IPS-15b (cell line): ENCODE results near the gene STOM.

ENCODE experiments used
- H3K27me3 ChIP-seq: one replicate; pipeline ENCODE4 v1.6.1; 2013; ENCODE audit warnings: low read length; ENCODE audit not compliant: control insufficient read depth, insufficient read depth
- H3K36me3 ChIP-seq: one replicate; pipeline ENCODE4 v1.6.1; 2013; ENCODE audit warnings: low read length; ENCODE audit not compliant: control insufficient read depth, insufficient read depth
- H3K4me1 ChIP-seq: one replicate; pipeline ENCODE4 v1.6.1; 2013; ENCODE audit warnings: mild to moderate bottlenecking, low read length; ENCODE audit not compliant: control insufficient read depth, insufficient read depth
- H3K4me3 ChIP-seq: one replicate; pipeline ENCODE4 v1.5.1; 2013; ENCODE audit warnings: low read depth, low read length
- H3K9ac ChIP-seq: one replicate; pipeline ENCODE4 v1.6.1; 2013; ENCODE audit warnings: low read depth, mild to moderate bottlenecking, low read length
- H3K9me3 ChIP-seq: one replicate; pipeline ENCODE4 v1.6.1; 2013; ENCODE audit warnings: mild to moderate bottlenecking, low read length; ENCODE audit not compliant: control insufficient read depth, insufficient read depth

The STOM gene

GRCh38 chr9:121354762-121355161, 15.3 kb downstream of the STOM start:
- Histone ChIP-seq H3K27me3 (no peaks in the 10 kb centered on the region), H3K4me1 (no peaks in the 10 kb centered on the region), H3K4me3 (no peak overlapping the region)

DNA sequence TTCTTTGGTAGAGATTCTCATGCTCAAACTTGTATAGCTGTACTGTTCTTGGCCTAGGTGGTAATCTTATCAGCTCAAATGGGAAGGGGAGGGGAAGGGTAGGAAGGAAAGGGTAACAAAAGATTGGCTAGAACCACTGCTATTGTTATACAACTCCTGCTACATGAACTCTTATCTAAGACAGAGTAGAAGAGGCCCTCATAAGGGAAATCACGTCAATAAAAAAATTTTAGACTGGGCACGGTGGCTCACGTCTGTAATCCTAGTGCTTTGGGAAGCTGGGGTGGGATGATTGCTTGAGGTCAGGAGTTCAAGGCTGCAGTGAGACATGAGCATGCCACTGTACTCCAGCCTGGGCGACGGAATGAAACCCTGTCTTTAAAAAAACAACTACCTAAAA, 15.9 kb downstream of the STOM start:
- Histone ChIP-seq H3K4me1 (no peaks in the 10 kb centered on the region), H3K27me3 (no peaks in the 10 kb centered on the region), H3K9me3 (no peaks in the 10 kb centered on the region), H3K9ac (no peak overlapping the region), H3K4me3 (no peak overlapping the region), H3K36me3 (peaks cover 3% of the 10 kb centered on the region)

More at GRCh38 chr9:121354762-121355161, 15.3 kb downstream of the STOM start:
- Histone ChIP-seq H3K9ac (no peak overlapping the region), H3K9me3 (no peaks in the 10 kb centered on the region), H3K36me3 (peaks cover 3% of the 10 kb centered on the region)

GRCh38 chr9:121353241-121354061, 16.6 kb downstream of the STOM start:
- H3K36me3 ChIP-seq = peaks cover 3% of the 10 kb centered on the region
- H3K4me1 ChIP-seq = no peaks in the 10 kb centered on the region
- H3K9ac ChIP-seq = no peak overlapping the region
- no peaks in the 10 kb centered on the region for H3K27me3 ChIP-seq
- H3K4me3 ChIP-seq = no peak overlapping the region
- no peaks in the 10 kb centered on the region for H3K9me3 ChIP-seq

DNA sequence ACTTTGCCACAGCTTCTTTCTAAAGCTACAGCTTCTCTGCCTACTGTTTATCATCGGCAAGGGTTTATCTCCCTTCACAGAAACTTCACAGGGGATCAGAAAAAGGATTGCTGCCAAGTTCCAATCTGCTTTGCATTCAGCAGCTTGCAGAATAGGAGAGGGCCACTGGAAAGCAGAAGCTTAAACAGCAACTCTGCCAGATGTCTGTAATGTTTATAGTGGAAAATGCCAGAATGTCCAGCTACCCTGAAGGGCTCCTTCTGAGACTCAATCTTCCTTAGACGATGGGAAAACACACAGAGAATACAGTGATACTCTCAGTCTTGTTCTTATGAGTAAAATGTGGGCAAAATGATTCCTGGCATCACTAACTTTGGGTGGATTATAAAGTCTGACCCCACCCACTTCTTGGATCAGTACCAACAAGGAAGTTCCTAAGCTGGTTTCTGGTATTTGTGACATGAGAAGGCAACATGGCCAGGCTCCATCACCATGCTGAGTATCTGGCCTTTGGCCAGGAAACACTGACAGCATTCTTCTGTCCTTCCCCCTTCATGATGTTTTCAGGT, 19.0 kb downstream of the STOM start:
- H3K36me3 ChIP-seq = peaks cover 3% of the 10 kb centered on the region
- H3K9ac ChIP-seq = no peak overlapping the region
- no peaks in the 10 kb centered on the region for H3K4me1 ChIP-seq
- no peaks in the 10 kb centered on the region for H3K27me3 ChIP-seq
- no peaks in the 10 kb centered on the region for H3K9me3 ChIP-seq
- H3K4me3 ChIP-seq = no peak overlapping the region

GRCh38 chr9:121350036-121350435, 20.0 kb downstream of the STOM start:
- peaks cover 3% of the 10 kb centered on the region for H3K36me3 ChIP-seq

DNA sequence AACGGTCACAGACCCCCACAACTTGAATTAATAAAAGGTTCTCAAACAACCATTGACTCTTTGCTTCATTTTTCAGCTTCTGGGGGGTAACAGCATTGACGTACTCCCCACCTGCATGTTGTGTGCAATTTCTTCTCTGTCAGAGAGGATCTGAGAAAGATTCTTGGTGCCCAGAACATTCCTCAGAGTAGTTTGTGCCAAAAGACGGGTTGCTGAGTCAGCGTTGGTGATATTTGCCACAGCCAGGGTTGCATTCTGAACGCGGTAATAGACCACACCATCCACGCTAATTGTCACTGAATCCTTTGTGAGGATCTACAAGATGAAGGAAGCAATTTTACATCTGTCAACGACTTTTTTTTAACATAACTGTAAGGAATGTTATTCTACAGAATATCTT, 21.0 kb downstream of the STOM start:
- no peaks in the 10 kb centered on the region for H3K4me1 ChIP-seq
- H3K27me3 ChIP-seq = no peaks in the 10 kb centered on the region
- H3K36me3 ChIP-seq = peaks cover 3% of the 10 kb centered on the region
- no peak overlapping the region for H3K9ac ChIP-seq
- no peak overlapping the region for H3K4me3 ChIP-seq
- H3K9me3 ChIP-seq = no peaks in the 10 kb centered on the region

More at GRCh38 chr9:121350036-121350435, 20.0 kb downstream of the STOM start:
- H3K9me3 ChIP-seq = no peaks in the 10 kb centered on the region
- no peaks in the 10 kb centered on the region for H3K27me3 ChIP-seq
- H3K4me3 ChIP-seq = no peak overlapping the region
- no peak overlapping the region for H3K9ac ChIP-seq
- no peaks in the 10 kb centered on the region for H3K4me1 ChIP-seq

- Histone ChIP-seq H3K9me3 (no peaks in the 10 kb centered on the region), H3K4me1 (no peaks in the 10 kb centered on the region), H3K4me3 (no peak overlapping the region), H3K27me3 (no peaks in the 10 kb centered on the region), H3K9ac (no peak overlapping the region), H3K36me3 (peaks cover 3% of the 10 kb centered on the region)
Measured at GRCh38 chr9:121348221-121348620, 21.8 kb downstream of the STOM start.

GRCh38 chr9:121345070-121345469, 25.0 kb downstream of the STOM start:
- Histone ChIP-seq H3K36me3 (peaks cover 3% of the 10 kb centered on the region), H3K4me3 (no peak overlapping the region), H3K9me3 (no peaks in the 10 kb centered on the region), H3K27me3 (no peaks in the 10 kb centered on the region), H3K4me1 (no peaks in the 10 kb centered on the region), H3K9ac (no peak overlapping the region)

- no peak overlapping the region for H3K4me3 ChIP-seq
- H3K36me3 ChIP-seq = peaks cover 3% of the 10 kb centered on the region
- no peaks in the 10 kb centered on the region for H3K27me3 ChIP-seq
- no peaks in the 10 kb centered on the region for H3K9me3 ChIP-seq
- no peak overlapping the region for H3K9ac ChIP-seq
- no peaks in the 10 kb centered on the region for H3K4me1 ChIP-seq
Measured at GRCh38 chr9:121344184-121344583, 25.9 kb downstream of the STOM start.

GRCh38 chr9:121340676-121341392, 29.2 kb downstream of the STOM start:
- Histone ChIP-seq H3K27me3 (no peaks in the 10 kb centered on the region), H3K4me1 (no peaks in the 10 kb centered on the region), H3K4me3 (no peak overlapping the region), H3K9ac (no peak overlapping the region), H3K36me3 (peaks cover 3% of the 10 kb centered on the region), H3K9me3 (no peaks in the 10 kb centered on the region)

- no peak overlapping the region for H3K9ac ChIP-seq
- peaks cover 3% of the 10 kb centered on the region for H3K36me3 ChIP-seq
- H3K4me3 ChIP-seq = no peak overlapping the region
- H3K4me1 ChIP-seq = no peaks in the 10 kb centered on the region
- H3K9me3 ChIP-seq = no peaks in the 10 kb centered on the region
- no peaks in the 10 kb centered on the region for H3K27me3 ChIP-seq
Measured at GRCh38 chr9:121339437-121339836, 30.6 kb downstream of the STOM start.

DNA sequence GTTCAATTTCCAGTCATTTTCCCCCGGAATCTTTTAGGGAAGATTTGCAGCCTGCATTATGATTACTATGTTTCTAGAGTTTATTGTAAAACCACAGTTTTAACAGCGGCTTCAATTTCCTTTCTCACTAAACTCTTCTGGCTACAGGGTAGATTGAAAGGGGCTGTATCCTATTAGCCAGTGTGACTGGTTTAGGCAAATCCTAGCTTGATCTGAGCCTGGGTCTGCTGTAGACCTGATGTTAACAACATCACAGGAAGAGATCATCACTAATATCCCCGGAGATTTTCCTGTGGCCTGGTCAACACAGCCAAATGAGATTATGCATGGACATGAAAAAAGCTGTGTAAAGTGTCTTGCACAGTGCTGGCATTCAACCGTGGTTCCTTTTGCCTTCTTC, 33.4 kb downstream of the STOM start:
- Histone ChIP-seq H3K27me3 (no peaks in the 10 kb centered on the region), H3K9me3 (no peaks in the 10 kb centered on the region), H3K4me3 (no peak overlapping the region), H3K9ac (no peak overlapping the region), H3K4me1 (no peaks in the 10 kb centered on the region), H3K36me3 (peaks cover 3% of the 10 kb centered on the region)
